HS-27A (cell line): ENCODE data around the gene RNLS.
"Not testable (repeated sequence)": the region's sequence is repeated elsewhere in the genome, so short reads cannot be mapped to it uniquely, and the experiment has no call there.

Source experiments
- DNase-seq: peaks from one replicate; pipeline ENCODE4 v3.0.0-alpha.2; 2012; ENCODE audit warnings: low read depth, missing footprints

The RNLS gene

DNA sequence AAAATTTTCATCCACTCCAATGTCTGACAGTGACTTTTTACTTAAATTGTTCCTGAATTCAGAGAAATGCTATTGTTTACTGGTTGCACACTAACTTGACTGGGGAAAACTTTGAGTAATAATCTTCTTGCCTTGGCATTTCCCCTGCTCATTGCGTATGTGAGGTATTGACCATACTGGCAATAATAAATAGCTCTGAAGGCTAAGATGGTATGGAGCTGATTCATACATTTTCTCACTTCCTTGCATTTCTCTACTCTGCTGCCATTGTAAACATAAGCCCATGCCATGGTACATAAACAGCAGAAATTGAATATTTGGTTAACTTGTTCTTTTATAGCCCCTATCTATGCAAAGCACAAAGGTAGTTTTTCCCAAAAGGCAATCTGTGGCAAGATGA is 290.0 kb downstream of the RNLS start:
- no peak for DNase-seq

DNA sequence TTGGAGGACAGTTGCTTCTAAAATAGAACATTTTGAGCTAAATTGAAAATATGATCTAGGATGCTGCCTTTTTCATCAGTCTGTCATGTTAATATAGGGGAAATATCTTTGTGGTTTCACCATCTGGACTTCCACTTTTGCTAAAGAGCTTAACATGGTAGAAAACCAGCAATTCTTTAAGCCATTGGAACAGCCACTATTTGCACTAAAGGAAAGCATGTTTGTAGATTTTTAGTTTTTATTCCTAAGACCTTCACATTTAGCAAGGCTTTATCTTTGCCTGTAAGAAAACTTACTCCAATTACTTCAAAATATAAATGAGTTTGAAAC is 291.0 kb downstream of the RNLS start:
- no peak for DNase-seq

DNA sequence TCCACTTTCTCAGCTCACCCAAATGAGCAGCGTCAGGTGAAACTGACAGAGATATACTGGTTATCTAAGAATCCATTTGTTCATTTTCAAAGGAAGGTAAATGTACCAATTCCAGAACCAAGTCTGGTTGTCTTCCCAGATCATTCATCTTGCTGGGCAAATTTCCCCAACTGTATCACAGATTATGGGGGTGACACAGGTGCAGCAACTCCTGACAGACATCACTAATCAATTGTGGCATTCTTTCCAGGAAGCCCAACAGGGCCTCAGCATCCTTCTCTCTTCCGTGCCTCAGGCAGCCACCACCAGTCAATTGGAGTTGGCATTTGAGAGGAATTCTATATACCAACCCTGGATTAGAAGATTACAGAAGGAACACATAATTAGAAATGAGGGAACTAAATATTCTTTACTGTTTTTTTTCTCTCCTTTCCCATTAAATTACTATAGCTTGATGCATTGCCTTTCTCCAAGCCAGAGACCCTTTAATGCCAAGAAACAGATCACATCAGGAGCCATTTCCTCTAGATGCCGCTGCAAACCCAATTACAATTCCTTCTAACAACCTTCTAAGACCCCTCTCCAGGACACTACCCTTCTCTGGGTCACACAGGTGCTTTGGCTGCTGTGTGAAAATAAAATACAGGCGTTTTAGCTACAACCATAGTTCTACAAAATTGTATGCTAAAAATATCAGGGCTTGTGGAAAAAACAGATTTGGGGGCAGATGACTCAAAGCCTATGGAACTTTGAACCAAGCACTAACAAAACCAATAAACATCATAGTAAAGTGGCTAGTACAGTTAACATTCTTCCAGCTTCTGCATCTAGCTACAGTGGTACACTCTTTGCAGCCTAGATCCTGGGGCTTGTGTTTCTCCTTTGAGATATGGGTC is 291.6 kb downstream of the RNLS start:
- DNase-seq: no peak

DNA sequence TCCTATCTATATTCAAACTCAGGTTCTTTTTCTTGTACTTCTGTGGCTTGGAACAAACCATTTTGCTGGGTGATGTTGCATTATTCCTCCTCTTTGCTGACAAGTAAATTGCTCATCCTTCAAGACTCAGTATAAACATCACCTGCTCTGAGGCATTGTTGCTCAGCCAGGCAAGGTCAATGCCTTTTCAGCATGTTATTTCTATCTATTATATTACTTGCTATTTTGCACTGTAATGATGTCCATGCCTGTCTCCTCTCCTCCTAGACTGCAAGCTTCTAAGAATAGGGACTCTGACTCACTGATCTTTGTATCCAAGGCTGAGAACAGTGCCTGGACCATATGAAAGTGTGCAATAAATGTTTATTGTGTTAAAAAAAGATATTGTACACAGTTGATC is 293.8 kb downstream of the RNLS start:
- DNase-seq: no peak

DNA sequence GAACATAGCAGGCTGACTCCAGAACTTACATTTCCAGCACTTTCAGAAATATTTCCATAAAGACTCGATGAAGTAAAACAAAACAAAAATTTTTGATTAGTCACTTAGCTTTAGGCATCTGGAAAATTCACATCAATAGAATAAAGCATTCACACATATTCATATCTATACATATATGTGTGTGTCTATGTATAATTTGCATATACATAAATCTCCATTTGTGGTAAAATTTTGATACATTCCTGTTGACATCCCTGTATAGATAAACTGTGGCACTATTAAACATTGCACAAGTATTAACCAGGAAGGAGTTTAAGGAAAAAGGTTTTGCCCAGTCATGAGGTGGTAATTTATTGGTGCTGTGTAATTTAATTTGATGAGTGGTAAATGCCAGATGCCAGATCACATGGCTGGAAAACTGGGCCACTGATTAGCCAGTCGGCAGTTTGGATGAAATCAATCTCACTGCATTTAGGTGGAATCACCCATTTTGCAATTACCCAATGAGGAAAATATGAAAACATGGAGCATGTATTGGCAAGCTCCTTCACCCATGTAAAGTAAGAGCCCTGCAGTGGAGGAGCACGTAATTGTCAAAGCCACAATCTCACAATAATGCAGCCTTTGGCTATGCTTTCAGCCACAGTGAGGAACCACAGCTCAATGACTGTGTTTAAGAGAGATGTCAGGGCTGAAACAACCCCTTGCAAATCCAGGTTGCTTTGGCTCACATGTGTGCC is 294.6 kb downstream of the RNLS start:
- DNase-seq: no peak

DNA sequence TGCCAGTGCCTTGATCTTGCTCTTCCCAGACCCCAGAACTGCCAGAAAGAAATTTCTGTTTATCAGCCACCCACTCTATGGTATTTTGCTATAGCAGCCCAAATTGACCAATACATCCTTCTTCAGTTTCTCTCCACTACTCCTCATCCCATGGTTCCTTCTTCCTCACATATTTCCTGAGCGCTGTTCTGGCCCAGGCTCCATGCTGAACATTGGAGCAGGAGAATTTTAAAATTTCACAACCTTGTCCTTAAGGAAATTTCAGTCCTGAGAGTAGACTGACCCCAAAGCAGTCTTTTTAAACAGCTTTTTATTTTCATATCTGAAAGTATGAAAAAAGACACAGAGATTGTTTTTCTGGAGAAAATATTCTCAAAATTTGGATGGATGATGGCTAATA is 297.1 kb downstream of the RNLS start:
- no peak for DNase-seq

DNA sequence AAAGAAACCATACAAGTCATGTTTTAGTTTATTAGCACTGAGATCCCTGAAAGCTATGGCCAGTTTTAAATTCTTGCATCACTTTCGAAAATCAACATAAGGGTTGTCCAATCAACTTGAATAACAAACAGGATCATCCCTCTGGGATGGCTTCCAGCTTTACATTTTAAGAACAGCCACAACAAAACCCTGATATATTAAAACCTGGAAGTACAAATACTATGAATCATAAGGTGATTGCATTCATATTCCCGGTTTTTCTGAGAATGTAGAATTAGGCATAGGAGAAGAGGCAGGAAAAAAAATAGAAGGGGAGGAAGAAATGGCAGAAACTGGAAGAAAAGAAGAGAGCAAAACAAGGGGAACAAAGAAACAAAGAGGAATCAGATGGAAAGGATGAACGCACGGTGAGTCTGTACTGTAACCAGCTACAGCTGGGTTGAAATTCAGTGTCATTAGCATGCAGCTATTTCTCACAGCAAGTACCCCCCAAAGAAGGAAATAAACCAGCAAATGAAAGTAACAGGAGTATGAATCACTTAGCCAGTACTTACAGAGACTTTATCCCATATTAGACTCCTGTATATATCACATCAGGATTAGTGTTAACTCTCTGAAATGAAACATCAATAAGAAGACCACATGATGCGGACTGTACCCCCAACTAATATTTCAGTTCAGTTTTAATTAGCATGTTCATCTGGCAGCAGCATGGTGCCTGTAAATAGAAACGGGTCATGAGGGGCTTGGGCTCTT is 301.3 kb downstream of the RNLS start:
- no peak for DNase-seq

DNA sequence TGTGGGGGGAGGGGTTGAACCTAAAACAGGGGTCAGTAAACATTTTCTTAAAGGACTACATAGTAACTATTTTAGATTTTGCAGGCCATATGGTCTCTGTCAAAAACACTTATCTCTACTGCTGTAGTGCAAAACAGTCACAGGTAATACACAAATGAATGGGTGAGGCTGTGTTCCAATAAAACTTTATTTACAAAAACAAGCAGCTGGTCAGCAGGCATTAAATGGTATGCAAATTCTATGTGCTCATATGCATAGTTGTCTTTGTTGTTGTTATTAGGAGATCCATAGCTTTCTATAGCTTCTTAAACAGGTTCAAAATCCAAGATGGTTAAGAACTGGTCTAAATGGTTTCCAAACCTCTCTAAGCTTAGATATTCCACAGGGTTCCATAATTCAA is 302.6 kb downstream of the RNLS start:
- no peak for DNase-seq

DNA sequence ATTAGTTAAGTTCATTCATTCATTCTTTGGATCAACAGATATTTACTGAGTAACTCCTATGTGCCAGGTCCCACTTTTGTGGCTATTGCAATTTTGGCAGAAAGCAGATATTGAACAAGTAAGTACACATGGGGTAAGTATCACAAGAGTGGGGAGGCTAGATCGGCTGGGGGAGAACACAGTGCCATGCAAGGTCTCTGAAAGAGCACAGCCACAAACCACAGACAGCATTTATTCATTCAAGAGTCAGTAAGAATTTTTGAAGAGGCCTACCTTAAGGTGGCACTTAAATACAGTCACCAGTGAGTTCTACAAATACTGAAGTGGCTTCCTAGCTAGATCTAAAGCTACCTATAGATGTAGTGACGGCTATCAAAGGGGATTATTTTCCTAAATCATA is 304.2 kb downstream of the RNLS start:
- no peak for DNase-seq

DNA sequence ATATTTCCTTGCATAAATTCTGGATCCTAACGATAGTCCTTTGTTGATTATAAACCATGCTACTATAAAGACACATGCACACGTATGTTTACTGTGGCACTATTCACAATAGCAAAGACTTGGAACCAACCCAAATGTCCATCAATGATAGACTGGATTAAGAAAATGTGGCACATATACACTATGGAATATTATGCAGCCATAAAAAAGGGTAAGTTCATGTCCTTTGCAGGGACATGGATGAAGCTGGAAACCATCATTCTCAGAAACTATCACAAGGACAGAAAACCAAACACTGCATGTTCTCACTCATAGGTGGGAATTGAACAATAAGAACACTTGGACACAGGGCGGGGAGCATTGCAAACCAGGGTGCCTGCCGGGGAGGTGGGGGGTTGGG is 306.2 kb downstream of the RNLS start:
- DNase-seq: not testable (repeated sequence)

DNA sequence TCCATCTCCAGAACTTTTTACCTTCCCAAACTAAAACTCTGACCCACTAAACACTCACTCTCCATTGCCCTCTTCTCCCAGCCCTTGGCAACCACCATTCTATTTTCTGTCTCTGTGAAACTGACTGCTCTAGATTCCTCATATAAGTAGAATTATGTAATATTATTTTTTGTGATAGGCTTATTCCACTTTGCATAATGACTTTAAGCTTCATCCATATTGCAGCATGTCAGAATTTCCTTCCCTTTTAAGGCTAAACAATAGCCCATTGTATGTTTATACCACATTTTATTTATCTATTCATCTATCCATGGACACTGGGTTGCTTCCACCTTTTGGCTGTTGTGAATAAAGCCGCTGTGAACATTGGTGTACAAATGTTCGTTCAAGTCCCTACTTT is 308.8 kb downstream of the RNLS start:
- DNase-seq: no peak

DNA sequence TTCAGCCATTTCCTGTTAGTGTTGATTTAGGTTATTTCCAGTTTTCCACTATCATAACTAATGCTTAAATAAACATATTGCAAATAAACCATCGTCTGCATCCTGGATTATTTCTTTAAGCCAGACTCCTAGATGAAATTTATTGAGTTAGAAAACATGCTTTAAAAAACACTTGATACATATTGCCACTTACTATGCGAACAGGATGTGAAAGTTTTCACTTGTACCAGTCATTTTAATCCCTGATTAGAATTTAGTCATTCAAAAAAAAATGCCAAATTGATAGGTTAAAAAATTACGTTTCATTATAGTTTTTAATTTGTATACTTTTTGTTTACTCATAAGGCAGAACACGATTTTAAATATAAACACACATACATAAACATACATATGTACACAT is 309.6 kb downstream of the RNLS start:
- DNase-seq: no peak

DNA sequence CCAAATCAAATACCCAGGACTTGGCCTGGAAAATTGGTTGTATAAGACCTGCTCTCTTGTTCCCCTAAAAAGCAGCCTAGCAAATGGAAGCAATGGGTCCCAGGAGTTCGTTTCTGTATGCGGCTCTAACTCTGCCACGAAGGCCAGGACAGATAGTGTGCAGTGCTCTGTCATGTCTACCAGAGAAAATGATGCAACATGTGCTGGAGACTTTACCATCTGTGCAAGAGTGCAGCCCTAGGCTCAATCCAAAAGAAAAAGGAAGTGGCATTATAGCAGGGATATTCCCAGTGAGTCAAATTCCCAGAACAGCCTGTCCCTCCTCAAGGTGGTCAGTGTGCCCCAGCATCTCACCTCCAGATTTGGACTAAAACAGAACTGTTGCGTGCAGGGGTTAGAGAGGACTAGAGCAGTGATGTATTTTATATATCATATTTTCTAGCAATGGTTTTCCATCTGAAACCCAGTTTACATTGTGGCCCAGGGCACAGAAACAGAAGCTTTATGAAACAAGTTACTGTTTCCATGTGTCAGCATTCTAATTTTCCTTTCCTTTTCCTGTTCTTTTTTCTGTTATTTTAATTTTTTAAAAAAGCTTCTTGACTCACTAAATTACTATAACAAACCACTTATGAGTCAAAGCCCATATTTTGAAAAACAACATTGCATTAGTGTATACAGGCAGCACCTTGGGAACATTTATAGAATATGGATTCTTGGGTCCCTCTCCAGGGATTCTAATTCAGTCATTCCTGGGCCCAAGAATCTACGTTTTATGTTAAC is 311.2 kb downstream of the RNLS start:
- no peak for DNase-seq

DNA sequence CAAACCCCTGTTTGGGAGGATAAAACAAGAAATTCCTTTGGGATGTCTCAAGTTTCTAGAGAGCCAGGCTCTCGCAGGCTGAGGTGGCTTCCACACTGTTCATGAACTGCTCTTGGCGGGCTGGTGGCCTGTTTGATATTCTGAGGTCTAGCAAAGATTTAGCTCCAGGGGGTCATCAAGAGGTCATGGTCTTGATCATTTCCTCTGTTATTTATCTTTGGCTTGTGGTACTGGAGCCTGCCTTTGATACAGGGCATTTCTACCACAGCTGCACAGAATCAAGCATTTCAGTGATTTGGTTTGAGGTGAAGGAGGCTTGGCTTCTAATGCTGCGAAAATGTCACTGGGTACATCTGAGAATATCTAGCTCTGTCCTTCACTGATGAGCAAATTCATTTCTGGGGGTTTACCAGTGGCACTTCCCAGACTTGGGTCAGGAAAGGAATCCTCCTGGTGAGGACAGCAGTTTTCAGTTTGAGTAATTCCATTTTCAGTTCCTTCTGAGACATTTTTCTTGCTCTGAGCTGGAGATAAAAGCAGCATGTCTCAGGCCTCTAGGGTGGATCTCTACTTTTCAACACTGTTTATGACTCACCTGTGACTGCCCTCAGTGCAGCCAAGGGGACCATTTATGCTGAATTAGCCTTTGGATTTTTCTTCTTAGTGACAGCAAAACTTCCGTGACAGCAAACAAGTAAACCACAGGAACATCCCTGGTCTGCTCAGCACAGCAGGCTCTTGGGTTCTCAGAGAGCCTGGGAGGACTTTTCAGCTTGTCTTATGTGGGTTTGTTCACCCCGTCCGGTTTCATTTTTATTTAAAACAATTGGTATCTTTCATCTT is 312.0 kb downstream of the RNLS start:
- DNase-seq: no peak

DNA sequence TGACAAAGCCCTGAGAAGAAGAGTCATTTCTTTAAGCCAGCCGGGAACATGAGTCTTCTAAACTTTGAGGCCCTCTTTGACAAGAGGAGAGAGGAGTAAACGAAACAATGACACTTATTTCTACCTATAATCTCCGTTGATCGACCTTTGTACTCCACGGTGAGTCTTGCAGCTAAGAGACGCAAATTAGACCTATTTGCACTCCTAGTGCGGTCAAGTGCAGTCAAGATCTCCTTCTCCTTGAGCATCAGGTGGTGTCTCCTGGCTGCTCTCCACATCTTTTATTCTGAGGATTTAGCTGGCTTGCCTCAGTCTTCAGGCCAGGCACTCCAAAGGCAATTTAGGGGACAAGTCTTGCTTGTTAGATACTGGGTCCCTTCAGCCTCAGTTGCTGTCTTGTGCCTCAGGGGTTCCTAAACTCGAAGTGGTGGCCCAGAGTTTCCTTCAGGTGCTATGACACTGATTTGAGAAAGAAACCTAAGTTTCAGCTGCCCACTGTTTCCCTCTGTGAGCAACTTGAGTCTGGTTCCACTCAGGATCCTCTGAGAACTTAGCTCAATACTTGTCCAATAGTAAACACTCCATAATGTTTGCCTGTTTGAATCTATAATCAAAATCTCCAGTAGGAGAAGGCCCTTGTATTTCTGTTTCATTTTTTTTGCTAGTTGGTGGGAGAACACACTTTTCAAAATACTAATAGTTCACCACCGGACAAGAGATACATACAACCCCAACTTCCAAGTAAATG is 312.9 kb downstream of the RNLS start:
- no peak for DNase-seq

DNA sequence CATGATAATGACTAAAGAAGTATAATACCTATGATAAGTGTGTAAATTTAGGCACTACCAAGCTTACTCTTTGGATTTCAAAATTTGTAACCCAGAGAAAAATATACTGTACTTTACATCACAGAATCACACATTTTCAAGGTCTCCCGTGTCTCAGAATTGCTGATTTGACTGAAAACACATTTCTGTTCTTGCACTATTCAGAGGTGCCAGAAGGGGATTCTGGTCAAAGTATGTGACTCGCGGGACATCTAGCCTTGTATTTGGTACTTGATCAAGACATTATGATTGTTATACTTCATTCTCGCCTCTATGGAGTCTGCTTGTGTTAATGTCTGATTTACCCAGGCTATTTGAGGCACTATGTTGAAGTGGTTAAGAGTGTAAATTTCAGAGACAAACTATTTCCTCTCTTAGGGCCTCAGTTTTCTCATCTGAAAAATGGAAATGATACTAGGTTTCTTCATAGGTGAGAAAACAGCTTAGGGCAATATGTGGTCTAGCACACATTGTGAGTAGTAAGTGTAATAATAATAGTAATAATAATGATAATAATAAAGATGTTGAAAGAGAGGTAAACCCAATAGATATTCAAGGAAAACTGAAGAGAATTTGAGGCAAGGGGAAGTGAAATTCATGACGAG is 320.4 kb downstream of the RNLS start:
- no peak for DNase-seq

DNA sequence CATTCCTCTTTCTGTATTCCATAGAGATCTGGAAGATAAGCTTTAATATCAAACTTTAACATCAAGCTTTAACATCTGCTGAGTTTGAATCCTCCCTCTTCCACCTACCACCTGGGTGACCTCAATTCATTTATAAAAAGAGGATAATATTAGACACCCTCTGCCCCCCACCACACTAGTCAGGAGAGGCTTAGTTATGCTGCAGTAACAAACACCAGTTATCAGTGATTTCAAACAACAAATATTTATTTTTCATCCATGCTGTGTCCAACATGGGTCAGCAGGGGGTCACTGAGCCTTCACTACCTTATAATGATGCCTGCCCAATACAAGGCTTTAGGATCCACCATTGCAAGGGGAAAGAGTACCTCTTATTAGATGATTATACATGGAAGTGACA is 322.0 kb downstream of the RNLS start:
- DNase-seq: no peak

DNA sequence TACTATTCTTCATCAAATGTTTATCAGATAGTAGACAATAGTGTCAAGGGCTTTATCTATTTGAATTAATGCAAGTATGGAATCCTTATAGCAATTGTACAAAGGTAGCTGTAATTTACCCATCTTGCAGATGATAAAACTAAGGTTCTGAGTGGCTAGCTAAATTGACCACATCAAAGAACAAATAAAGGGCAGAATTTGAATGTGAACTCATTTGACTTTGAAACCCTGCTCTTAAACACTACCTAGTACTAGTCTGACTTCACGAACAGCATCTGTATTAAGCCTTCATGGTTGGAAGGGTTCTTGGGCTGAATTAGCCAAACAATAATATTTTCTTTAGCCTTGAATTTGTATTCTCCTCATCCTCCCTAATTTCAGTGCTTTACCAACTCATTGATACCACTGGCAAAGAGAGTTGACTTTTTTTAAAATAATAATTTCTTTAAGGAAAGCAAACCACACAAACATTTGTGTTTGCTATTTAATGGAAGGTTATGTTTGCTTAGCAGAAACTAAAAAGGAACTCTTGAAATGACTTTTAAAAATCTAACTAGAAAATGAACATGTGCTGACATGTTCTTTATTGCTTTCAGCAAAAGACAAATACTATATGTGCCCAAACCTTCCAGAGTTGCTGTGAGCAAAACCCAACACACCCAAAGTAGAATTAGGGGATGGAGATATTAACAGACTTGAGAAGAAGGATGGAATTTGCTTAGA is 322.6 kb downstream of the RNLS start:
- DNase-seq: no peak

DNA sequence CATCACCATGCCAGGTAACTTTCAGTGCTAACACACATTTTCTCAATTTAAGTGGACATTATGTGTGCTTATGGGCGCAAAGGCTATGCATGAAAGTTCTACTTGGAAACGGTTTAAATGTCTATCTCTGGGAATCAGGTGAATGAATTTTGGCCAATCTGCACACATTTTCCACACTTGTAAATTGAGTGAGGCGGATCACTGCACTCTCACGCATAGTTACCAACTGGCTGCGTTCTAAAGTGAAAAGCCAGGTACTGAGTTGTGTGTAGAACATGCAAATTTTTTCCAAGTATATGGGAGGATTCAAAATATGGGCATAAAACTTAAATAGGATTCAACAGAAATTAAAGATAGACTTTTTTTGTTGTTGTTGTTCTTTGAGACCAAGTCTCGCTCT is 323.7 kb downstream of the RNLS start:
- no peak for DNase-seq
